Panc1 (cell line): ENCODE measurements around the gene SPIRE1.

ENCODE experiments used
- CTCF ChIP-seq: fragments of 450-650 bp; IDR thresholded peaks from 2 replicates; pipeline ENCODE4 v1.5.1; 2017; ENCODE audit warnings: mild to moderate bottlenecking
- REST ChIP-seq, 2 experiments: IDR thresholded peaks; 2 replicates each; pipeline ENCODE4 v1.6.1; 2011 to 2012; ENCODE audit warnings: low read depth in 2 of 2, control low read depth in 1 of 2, low read length in 1 of 2, mild to moderate bottlenecking in 1 of 2, moderate library complexity in 1 of 2; ENCODE audit not compliant: insufficient read depth in 1 of 2

GRCh38 chr18:12452784-12453183, 205.1 kb downstream of the SPIRE1 start:
- TF ChIP-seq CTCF (no peak), REST (IDR thresholded peaks at IDR 0.05; ENCODE audit: insufficient read depth in 1 of 2, low read depth in 2 of 2, low read length in 1 of 2) (no peak)
